GM10266 (cell line): ENCODE data around the gene CCKAR.

ENCODE experiments used
- DNase-seq: peaks from one replicate; pipeline ENCODE4 v3.0.0; 2012; ENCODE audit errors: extremely low spot score
- CTCF ChIP-seq: IDR thresholded peaks from 2 replicates; pipeline ENCODE4 v1.5.1; 2012; ENCODE audit warnings: mild to moderate bottlenecking, low read depth; ENCODE audit not compliant: control insufficient read depth, insufficient read depth; ENCODE audit errors: missing control alignments

Gene CCKAR

GRCh38 chr4:26451597-26451996, 38.7 kb downstream of the CCKAR start:
- TF ChIP-seq CTCF, result no peak
- no peak for DNase-seq

- TF ChIP-seq CTCF, result no peak
- DNase-seq, result no peak
These were observed 39.9 kb downstream of the CCKAR start for GRCh38 chr4:26450418-26450817.

GRCh38 chr4:26447378-26447777, 42.9 kb downstream of the CCKAR start:
- no peak for TF ChIP-seq CTCF
- DNase-seq, result no peak

- TF ChIP-seq CTCF, result no peak
- no peak for DNase-seq
These were observed 48.5 kb downstream of the CCKAR start for GRCh38 chr4:26441771-26442170.

- DNase-seq, result no peak
- no peak for TF ChIP-seq CTCF
These were observed 49.2 kb downstream of the CCKAR start for GRCh38 chr4:26441102-26441501.

GRCh38 chr4:26434030-26434639, 56.1 kb downstream of the CCKAR start:
- no peak for TF ChIP-seq CTCF
- no peak for DNase-seq

- no peak for TF ChIP-seq CTCF
These were observed 56.7 kb downstream of the CCKAR start for GRCh38 chr4:26433556-26433955.

More at GRCh38 chr4:26433556-26433955, 56.7 kb downstream of the CCKAR start:
- no peak for DNase-seq
